Measurements from ENCODE around the gene ALG12.
"Not testable (repeated sequence)": the region's sequence is repeated elsewhere in the genome, so short reads cannot be mapped to it uniquely, and the experiment has no call there.

The ALG12 gene

DNA sequence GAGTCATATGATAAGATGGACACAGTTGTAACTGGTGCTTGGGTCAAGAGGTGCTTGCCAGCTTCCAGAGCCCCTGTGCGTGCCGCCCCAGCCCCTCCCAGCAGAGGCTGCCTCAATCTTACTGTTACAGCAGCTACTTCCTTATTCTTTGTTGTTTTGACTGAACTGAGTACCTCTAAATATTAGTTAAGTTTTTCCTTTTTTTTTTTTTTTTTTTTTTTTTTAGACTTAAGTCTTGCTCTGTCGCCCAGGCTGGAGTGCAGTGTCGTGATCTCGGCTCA is 55.8 kb downstream of the ALG12 start:
- no peak for DNase-seq

GRCh38 chr22:49861642-49862495 is 56.4 kb downstream of the ALG12 start:
- no peak for DNase-seq

DNA sequence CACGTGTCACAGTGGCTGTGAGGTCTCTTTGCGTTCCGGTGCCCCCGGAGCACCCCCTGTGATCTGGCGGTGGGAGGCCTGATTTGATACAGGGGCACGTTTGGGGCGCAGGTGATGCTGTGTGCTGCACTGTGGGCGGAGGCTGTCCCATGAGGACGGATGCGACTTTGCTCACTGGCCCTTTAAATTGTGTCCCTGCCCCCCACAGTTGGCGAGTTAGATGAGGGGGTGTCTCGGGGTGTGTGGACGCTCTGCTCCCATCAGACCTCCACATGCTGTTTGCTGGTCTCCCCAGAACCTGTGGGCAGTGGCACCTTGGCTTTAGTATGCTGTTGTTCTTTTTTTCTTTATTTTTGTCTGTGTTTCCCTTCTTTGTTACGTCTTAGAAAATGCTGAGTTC is 59.4 kb downstream of the ALG12 start:
- no peak for DNase-seq

- no peak for DNase-seq
Observed at GRCh38 chr22:49856766-49857618, 61.2 kb downstream of the ALG12 start.

GRCh38 chr22:49856343-49856742 is 61.9 kb downstream of the ALG12 start:
- DNase-seq: no peak

- DNase-seq: no peak
Observed at GRCh38 chr22:49855251-49855911, 62.9 kb downstream of the ALG12 start.

GRCh38 chr22:49853981-49854831 is 64.0 kb downstream of the ALG12 start:
- no peak for DNase-seq

- DNase-seq: peak; percentile 89
Observed at GRCh38 chr22:49852898-49853894, 65.0 kb downstream of the ALG12 start, which contains the start of gene ZBED4. Gene ZBED4 (plus strand): TSS chr22:49853844. CDS start chr22:49883663, 29,819 bp downstream.

DNA sequence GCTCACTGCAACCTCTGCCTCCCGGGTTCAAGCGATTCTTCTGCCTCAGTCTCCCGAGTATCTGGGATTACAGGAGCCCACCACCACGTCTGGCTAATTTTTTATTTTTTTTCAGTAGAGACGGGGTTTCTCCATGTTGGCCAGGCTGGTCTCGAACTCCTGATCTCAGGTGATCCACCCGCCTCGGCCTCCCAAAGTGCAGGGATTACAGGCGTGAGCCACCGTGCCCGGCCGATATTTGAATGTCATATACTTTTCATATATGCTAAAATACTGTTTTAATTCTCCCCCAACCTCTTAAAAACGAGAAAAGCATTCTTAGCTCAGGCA is 65.7 kb downstream of the ALG12 start:
- DNase-seq: not testable (repeated sequence)

- DNase-seq: no peak
Observed at GRCh38 chr22:49850959-49851802, 67.1 kb downstream of the ALG12 start.

Measured in amniotic stem cell (primary cell).